Chondrocyte (in vitro differentiated cells): ENCODE data around the gene MOGAT3. TPM values are rescaled to one million over a fixed set of nuclear protein-coding genes. Genes with fewer than 3 reads are reported as not detected.

ENCODE experiments used
- DNase-seq: peaks from one replicate; pipeline ENCODE4 v3.0.0; 2021; ENCODE audit warnings: mixed read lengths, low spot score
- H3K27ac Mint-ChIP-seq: one replicate; pipeline ENCODE4 v1.8.0; 2021; ENCODE audit warnings: mild to moderate bottlenecking, moderate library complexity, mixed read lengths; ENCODE audit not compliant: unreplicated experiment
- H3K27me3 Mint-ChIP-seq: 2 replicates; pipeline ENCODE4 v1.8.0; 2021; ENCODE audit warnings: low read depth, mixed read lengths
- H3K36me3 Mint-ChIP-seq: 2 replicates; pipeline ENCODE4 v1.8.0; 2021; ENCODE audit warnings: low read depth, mixed read lengths
- H3K4me1 Mint-ChIP-seq: 2 replicates; pipeline ENCODE4 v1.8.0; 2021; ENCODE audit warnings: low read depth, mild to moderate bottlenecking, mixed read lengths
- H3K4me3 Mint-ChIP-seq: one replicate; pipeline ENCODE4 v1.8.0; 2021; ENCODE audit warnings: mild to moderate bottlenecking, moderate library complexity, mixed read lengths; ENCODE audit not compliant: unreplicated experiment
- H3K9me3 Mint-ChIP-seq: 2 replicates; pipeline ENCODE4 v1.8.0; 2021; ENCODE audit warnings: low read depth, mixed read lengths
- CTCF ChIP-seq: fragments of 200-600 bp; sonication (generic); IDR thresholded peaks from 2 replicates; pipeline ENCODE4 v1.5.0; 2021; ENCODE audit warnings: antibody characterized with exemption, mild to moderate bottlenecking, moderate library complexity
- total RNA-seq: library from RNA; stranded (reverse); gene quantifications from 3 replicates; pipeline ENCODE4 v1.2.1, GENCODE V29; 2021

MOGAT3 gene
- total RNA-seq, 1 donor from 2014 or later = not detected

- H3K27me3 Mint-ChIP-seq = no peaks in the 10 kb centered on the region
- peaks cover 5% of the 10 kb centered on the region for H3K4me1 Mint-ChIP-seq
- no peak for TF ChIP-seq CTCF
- H3K36me3 Mint-ChIP-seq = peaks cover 7% of the 10 kb centered on the region
- no peak overlapping the region for H3K4me3 Mint-ChIP-seq
- peak overlapping the region; percentile 75 for H3K27ac Mint-ChIP-seq
- H3K9me3 Mint-ChIP-seq = no peaks in the 10 kb centered on the region
- no peak for DNase-seq
Measured at GRCh38 chr7:101231644-101232043, 30.8 kb upstream of the MOGAT3 start.

- Mint-ChIP-seq H3K4me3 (no peak overlapping the region), H3K9me3 (no peaks in the 10 kb centered on the region), H3K4me1 (peaks cover 2% of the 10 kb centered on the region), H3K27me3 (no peaks in the 10 kb centered on the region), H3K36me3 (peaks cover 26% of the 10 kb centered on the region), H3K27ac (no peak overlapping the region)
- DNase-seq = no peak
- no peak for TF ChIP-seq CTCF
Measured at GRCh38 chr7:101226721-101227120, 25.9 kb upstream of the MOGAT3 start.

DNA sequence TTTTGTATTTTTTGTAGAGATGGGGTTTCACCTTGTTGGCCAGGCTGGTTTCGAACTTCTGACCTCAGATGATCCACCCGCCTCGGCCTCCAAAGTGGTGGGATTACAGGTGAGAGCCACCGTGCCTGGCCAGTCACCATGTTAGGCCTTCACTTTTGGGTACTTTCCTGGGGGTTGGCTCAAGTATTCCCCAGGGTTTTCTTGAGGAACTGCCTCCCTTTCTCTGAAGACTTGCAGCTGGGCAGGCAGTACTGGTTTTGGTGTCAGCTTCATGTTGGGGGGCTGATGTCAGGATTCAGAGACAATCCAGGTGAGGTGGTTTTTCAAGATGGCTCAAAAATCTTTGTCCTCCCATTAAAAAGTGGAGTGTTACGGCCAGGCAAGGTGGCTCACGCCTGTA is 24.8 kb upstream of the MOGAT3 start:
- Mint-ChIP-seq H3K4me1 (no peaks in the 10 kb centered on the region), H3K9me3 (no peaks in the 10 kb centered on the region), H3K36me3 (peaks cover 27% of the 10 kb centered on the region), H3K27me3 (no peaks in the 10 kb centered on the region), H3K27ac (no peak overlapping the region), H3K4me3 (no peak overlapping the region)
- TF ChIP-seq CTCF = no peak
- DNase-seq = no peak

DNA sequence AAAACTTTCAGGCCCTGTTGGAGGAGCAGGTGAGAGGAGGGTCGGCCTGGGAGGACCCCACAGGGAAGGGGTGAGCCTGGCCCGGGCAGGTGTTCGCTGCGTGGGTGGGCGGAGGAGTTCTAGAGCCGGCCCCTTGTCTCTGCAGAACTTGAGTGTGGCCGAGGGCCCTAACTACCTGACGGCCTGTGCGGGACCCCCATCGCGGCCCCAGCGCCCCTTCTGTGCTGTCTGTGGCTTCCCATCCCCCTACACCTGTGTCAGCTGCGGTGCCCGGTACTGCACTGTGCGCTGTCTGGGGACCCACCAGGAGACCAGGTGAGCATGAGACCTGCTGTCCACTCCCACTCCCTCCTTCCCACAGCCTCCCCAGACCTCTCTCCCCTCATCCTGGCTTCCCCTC is 22.7 kb upstream of the MOGAT3 start:
- H3K4me3 Mint-ChIP-seq = no peak overlapping the region
- no peak for DNase-seq
- H3K9me3 Mint-ChIP-seq = no peaks in the 10 kb centered on the region
- no peak overlapping the region for H3K27ac Mint-ChIP-seq
- peaks cover 25% of the 10 kb centered on the region for H3K36me3 Mint-ChIP-seq
- TF ChIP-seq CTCF = no peak
- peaks cover 18% of the 10 kb centered on the region for H3K4me1 Mint-ChIP-seq
- H3K27me3 Mint-ChIP-seq = no peaks in the 10 kb centered on the region

DNA sequence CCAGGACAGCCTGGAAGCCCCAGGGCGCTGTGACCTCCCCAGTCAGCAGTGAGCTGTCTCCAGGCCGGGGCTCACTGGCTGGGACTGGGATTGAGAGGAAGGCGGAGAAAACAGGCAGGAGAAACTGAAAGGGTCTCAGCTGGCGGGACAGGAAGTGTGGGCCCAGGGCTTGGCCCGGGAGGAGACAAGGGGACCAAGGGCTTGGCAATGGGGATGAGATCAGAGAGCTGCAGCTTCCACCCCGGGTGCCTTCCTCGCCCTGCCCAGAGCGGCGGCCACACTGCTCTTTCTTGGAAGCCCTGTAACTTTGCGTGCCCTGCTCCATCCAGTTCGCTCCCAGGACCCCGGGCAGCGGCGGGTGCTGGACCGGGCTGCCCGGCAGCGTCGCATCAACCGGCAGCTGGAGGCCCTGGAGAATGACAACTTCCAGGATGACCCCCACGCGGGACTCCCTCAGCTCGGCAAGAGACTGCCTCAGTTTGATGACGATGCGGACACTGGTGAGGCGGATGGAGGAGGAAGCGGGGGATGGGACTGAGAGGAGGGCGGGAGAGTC is 21.5 kb upstream of the MOGAT3 start:
- H3K36me3 Mint-ChIP-seq = peaks cover 23% of the 10 kb centered on the region
- H3K9me3 Mint-ChIP-seq = no peaks in the 10 kb centered on the region
- H3K4me1 Mint-ChIP-seq = peaks cover 19% of the 10 kb centered on the region
- no peak overlapping the region for H3K4me3 Mint-ChIP-seq
- no peak for DNase-seq
- no peaks in the 10 kb centered on the region for H3K27me3 Mint-ChIP-seq
- no peak overlapping the region for H3K27ac Mint-ChIP-seq
- TF ChIP-seq CTCF = no peak
